Type B pancreatic cell (in vitro differentiated cells): ENCODE data around the gene TEX48. TPM values are rescaled to one million over a fixed set of nuclear protein-coding genes. Genes with fewer than 3 reads are reported as not detected.
A peak's percentile ranks its signal among the peaks of the same experiment; 100 is the strongest.

Experiments
- DNase-seq: peaks from one replicate; pipeline ENCODE4 v3.0.0; 2021; ENCODE audit warnings: mixed read lengths; ENCODE audit not compliant: unreplicated experiment; ENCODE audit errors: extremely low spot score
- H3K27ac Mint-ChIP-seq: 2 replicates; pipeline ENCODE4 v1.8.0; 2021; ENCODE audit warnings: mild to moderate bottlenecking, mixed read lengths
- H3K27me3 Mint-ChIP-seq: 2 replicates; pipeline ENCODE4 v1.8.0; 2021; ENCODE audit warnings: mixed read lengths
- H3K36me3 Mint-ChIP-seq: 2 replicates; pipeline ENCODE4 v1.8.0; 2021; ENCODE audit warnings: mixed read lengths
- H3K4me1 Mint-ChIP-seq: one replicate; pipeline ENCODE4 v1.8.0; 2021; ENCODE audit warnings: mixed read lengths; ENCODE audit not compliant: unreplicated experiment
- H3K4me3 Mint-ChIP-seq: 2 replicates; pipeline ENCODE4 v1.8.0; 2021; ENCODE audit warnings: mild to moderate bottlenecking, mixed read lengths
- H3K9me3 Mint-ChIP-seq: 2 replicates; pipeline ENCODE4 v1.8.0; 2021; ENCODE audit warnings: mixed read lengths
- long read RNA-seq: library from polyadenylated mRNA; unstranded; transcript quantifications from one replicate; pipeline ENCODE4 v2.0.0, GENCODE V29; 2020
- total RNA-seq: library from RNA; stranded (reverse); gene quantifications from 2 replicates; pipeline ENCODE4 v1.2.1, GENCODE V29; 2021; ENCODE audit warnings: low replicate concordance
- TF ChIP-seq, protein P1 (sequence below): fragments of 200-600 bp; sonication (generic); conservative IDR thresholded peaks from 2 replicates; pipeline ENCODE4 v1.5.0; 2021; ENCODE audit warnings: antibody characterized with exemption, mild to moderate bottlenecking

Gene TEX48
- total RNA-seq, result not detected in 2 replicates
- long read RNA-seq, result 0 reads

DNA sequence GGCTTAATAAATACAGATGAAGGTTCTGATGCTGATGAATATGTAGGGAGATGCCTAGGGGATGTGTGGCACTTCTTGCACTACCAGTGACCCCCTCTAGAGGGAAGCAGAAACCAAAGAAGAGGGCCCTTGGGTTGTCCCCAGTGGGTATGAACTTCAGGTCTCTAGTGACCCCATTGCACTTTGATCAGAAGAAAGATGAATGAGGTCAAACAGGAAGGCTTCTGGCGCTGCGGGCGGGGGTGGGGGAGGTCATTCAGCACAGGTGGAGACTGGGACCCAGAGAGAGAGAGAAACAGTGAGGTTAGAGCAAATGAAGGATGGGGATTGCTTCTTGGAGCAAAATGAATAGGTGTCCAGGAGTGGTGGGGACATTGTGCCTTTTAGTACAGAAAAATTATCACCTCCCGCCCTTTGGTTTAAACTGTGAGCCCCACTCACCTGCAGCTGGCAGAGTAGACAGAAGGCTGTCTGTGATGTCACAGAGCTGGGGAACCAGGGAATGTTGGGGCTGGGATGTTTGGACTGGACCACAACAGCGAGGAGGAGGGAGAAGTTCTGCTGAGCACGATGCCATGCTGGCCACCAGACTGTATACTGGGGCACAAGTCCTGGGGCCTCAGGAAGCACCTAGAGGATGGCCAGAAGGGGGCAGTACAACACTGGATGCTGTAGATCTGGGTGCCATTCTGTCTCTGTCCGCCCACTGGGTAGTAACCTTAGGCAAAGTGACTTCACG is at the start of gene TEX48:
TSS of gene TEX48 (minus strand) at position 599 of the 739 bp plus-strand sequence. CDS start 10,469 bp downstream, outside the sequence.
- Mint-ChIP-seq H3K27me3 (peaks cover 25% of the 10 kb centered on the region), H3K4me3 (no peak within 1 kb of the TSS), H3K36me3 (no peaks in the 10 kb centered on the region), H3K27ac (no peak within 1 kb of the TSS), H3K4me1 (peaks cover 21% of the 10 kb centered on the region), H3K9me3 (no peaks in the 10 kb centered on the region)
- TF ChIP-seq, protein P1, sequence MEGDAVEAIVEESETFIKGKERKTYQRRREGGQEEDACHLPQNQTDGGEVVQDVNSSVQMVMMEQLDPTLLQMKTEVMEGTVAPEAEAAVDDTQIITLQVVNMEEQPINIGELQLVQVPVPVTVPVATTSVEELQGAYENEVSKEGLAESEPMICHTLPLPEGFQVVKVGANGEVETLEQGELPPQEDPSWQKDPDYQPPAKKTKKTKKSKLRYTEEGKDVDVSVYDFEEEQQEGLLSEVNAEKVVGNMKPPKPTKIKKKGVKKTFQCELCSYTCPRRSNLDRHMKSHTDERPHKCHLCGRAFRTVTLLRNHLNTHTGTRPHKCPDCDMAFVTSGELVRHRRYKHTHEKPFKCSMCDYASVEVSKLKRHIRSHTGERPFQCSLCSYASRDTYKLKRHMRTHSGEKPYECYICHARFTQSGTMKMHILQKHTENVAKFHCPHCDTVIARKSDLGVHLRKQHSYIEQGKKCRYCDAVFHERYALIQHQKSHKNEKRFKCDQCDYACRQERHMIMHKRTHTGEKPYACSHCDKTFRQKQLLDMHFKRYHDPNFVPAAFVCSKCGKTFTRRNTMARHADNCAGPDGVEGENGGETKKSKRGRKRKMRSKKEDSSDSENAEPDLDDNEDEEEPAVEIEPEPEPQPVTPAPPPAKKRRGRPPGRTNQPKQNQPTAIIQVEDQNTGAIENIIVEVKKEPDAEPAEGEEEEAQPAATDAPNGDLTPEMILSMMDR, result peak; percentile 71
- no peak for DNase-seq

DNA sequence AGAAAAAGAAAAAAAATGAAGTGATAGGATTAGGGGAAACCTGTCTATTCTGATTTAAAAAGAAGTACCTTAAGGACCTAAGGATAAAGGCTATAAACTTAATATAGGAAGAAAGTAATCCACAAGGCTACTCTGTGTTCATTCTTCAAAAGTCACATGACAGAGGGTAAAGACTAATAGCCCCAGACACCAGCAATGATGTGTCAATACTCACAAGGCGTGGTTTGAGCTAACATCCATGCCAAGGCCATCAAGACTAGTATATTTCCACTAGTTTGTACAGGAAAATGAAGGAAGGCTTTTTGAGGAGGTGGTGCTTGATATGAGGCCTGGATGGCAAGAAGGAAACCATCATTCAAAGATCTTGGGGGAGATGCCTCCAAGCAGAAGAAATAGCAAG is 49.7 kb upstream of the TEX48 start:
- Mint-ChIP-seq H3K9me3 (no peaks in the 10 kb centered on the region), H3K4me3 (no peak overlapping the region), H3K27me3 (peaks cover 2% of the 10 kb centered on the region), H3K27ac (no peak overlapping the region), H3K4me1 (peaks cover 10% of the 10 kb centered on the region), H3K36me3 (no peaks in the 10 kb centered on the region)
- no peak for DNase-seq
- TF ChIP-seq, protein P1, result no peak

DNA sequence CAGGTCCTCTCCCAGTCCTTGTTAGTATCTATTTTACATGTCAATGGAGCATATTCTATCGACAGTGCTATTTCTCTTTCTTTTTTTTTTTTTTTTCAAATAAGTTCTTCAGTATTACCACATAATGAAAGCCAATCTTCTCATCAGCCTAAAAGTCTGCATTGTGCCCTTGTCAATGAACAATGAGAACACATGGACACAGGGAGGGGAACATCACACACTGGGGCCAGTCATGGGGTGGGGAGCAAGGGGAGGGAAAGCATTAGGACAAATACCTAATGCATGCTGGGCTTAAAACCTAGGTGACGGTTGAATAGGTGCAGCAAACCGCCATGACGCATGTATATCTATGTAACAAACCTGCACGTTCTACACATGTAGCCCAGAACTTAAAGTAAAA is 47.7 kb upstream of the TEX48 start:
- TF ChIP-seq, protein P1, result no peak
- no peak overlapping the region for H3K27ac Mint-ChIP-seq
- H3K9me3 Mint-ChIP-seq, result no peaks in the 10 kb centered on the region
- H3K27me3 Mint-ChIP-seq, result no peaks in the 10 kb centered on the region
- no peaks in the 10 kb centered on the region for H3K4me1 Mint-ChIP-seq
- H3K36me3 Mint-ChIP-seq, result no peaks in the 10 kb centered on the region
- H3K4me3 Mint-ChIP-seq, result no peak overlapping the region
- no peak for DNase-seq

DNA sequence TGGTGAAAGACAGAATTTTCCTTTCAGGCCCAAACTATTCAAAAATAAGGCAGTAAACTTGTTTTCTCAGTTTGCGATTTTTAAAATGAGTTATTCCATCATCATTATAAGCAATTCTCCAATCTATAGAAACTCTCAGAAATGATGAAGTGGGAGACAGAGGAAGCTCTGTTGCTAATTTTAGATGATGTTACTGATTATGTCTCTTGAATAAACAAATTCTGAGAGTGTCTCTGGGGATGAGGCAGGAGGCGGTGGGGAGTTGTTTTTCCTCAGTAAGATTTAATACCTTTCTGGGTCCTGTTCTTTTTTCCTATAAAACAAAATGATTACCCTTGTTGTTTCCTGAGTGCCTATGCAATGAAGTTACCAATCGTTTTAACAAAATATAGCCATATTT is 43.9 kb upstream of the TEX48 start:
- no peak overlapping the region for H3K27ac Mint-ChIP-seq
- H3K9me3 Mint-ChIP-seq, result peaks cover 7% of the 10 kb centered on the region
- TF ChIP-seq, protein P1, result no peak
- H3K36me3 Mint-ChIP-seq, result peaks cover 3% of the 10 kb centered on the region
- H3K4me1 Mint-ChIP-seq, result peaks cover 6% of the 10 kb centered on the region
- no peak overlapping the region for H3K4me3 Mint-ChIP-seq
- H3K27me3 Mint-ChIP-seq, result peaks cover 7% of the 10 kb centered on the region
- DNase-seq, result no peak

DNA sequence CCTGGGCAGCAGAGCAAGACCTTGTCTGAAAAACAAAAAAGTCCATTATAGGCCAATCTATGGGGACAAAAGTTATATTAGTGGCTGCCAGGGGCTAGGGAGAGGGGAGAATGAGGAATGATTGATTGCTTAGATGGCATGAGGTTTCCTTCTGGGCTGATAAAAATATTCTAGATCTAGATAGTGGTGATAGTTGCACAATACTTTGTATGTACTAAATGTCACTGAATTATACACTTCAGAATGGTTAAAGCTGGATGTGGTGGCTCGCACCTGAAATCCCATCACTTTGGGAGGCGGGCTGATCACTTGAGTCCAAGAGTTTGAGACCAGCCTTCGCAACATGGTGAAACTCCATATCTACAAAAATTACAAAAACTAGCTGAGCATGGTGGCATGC is 42.8 kb upstream of the TEX48 start:
- Mint-ChIP-seq H3K27ac (no peak overlapping the region), H3K4me1 (peaks cover 6% of the 10 kb centered on the region), H3K36me3 (peaks cover 3% of the 10 kb centered on the region), H3K4me3 (no peak overlapping the region), H3K27me3 (peaks cover 7% of the 10 kb centered on the region), H3K9me3 (peaks cover 7% of the 10 kb centered on the region)
- no peak for DNase-seq
- TF ChIP-seq, protein P1, result no peak
